HG03520 (cell line): ENCODE measurements around the gene SMYD3.

Experiments
- ATAC-seq: cut with Tn5 transposase; IDR thresholded peaks from one replicate; pipeline ENCODE4 v1.9.1; 2021; ENCODE audit warnings: mild to moderate bottlenecking, moderate library complexity; ENCODE audit not compliant: unreplicated experiment

The SMYD3 gene

GRCh38 chr1:246281195-246281594 lies 225.9 kb downstream of the SMYD3 start:
- ATAC-seq, result no peak

- no peak for ATAC-seq
These were observed 226.5 kb downstream of the SMYD3 start for GRCh38 chr1:246280551-246280950.

- no peak for ATAC-seq
These were observed 227.7 kb downstream of the SMYD3 start for GRCh38 chr1:246279402-246279801.

GRCh38 chr1:246278371-246278770 lies 228.7 kb downstream of the SMYD3 start:
- ATAC-seq, result no peak

GRCh38 chr1:246275036-246275435 lies 232.0 kb downstream of the SMYD3 start:
- no peak for ATAC-seq

- ATAC-seq, result no peak
These were observed 232.9 kb downstream of the SMYD3 start for GRCh38 chr1:246274186-246274585.

- ATAC-seq, result no peak
These were observed 235.6 kb downstream of the SMYD3 start for GRCh38 chr1:246271516-246271915.

- no peak for ATAC-seq
These were observed 236.8 kb downstream of the SMYD3 start for GRCh38 chr1:246270236-246270635.

GRCh38 chr1:246269466-246269865 lies 237.6 kb downstream of the SMYD3 start:
- no peak for ATAC-seq

GRCh38 chr1:246267896-246268295 lies 239.2 kb downstream of the SMYD3 start:
- ATAC-seq, result no peak

- ATAC-seq, result no peak
These were observed 239.7 kb downstream of the SMYD3 start for GRCh38 chr1:246267426-246267825.

- no peak for ATAC-seq
These were observed 241.6 kb downstream of the SMYD3 start for GRCh38 chr1:246265481-246265880.

- ATAC-seq, result no peak
These were observed 244.8 kb downstream of the SMYD3 start for GRCh38 chr1:246262281-246262680.

- ATAC-seq, result no peak
These were observed 245.4 kb downstream of the SMYD3 start for GRCh38 chr1:246261639-246262038.

- no peak for ATAC-seq
These were observed 248.8 kb downstream of the SMYD3 start for GRCh38 chr1:246258250-246258649.

- no peak for ATAC-seq
These were observed 251.3 kb downstream of the SMYD3 start for GRCh38 chr1:246255773-246256172.

GRCh38 chr1:246254854-246255253 lies 252.2 kb downstream of the SMYD3 start:
- no peak for ATAC-seq

- no peak for ATAC-seq
These were observed 260.6 kb downstream of the SMYD3 start for GRCh38 chr1:246246430-246246829.

- no peak for ATAC-seq
These were observed 261.5 kb downstream of the SMYD3 start for GRCh38 chr1:246245541-246245940.

GRCh38 chr1:246232126-246232525 lies 275.0 kb downstream of the SMYD3 start:
- no peak for ATAC-seq

- ATAC-seq, result no peak
These were observed 281.0 kb downstream of the SMYD3 start for GRCh38 chr1:246226041-246226440.

GRCh38 chr1:246221485-246222255 lies 285.4 kb downstream of the SMYD3 start:
- ATAC-seq, result no peak

GRCh38 chr1:246220495-246221065 lies 286.5 kb downstream of the SMYD3 start:
- no peak for ATAC-seq
